D341Med (cell line): Measurements from ENCODE around the gene THBS2.
"Not testable (repeated sequence)": the region's sequence is repeated elsewhere in the genome, so short reads cannot be mapped to it uniquely, and the experiment has no call there.

Source experiments
- DNase-seq: peaks from one replicate; pipeline ENCODE4 v3.0.0; 2012; ENCODE audit warnings: low spot score

The THBS2 gene

GRCh38 chr6:169253337-169254238, at the start of gene THBS2:
TSS of gene THBS2 (minus strand) at chr6:169253846. CDS start at chr6:169250784, 3,062 bp downstream.
- no peak for DNase-seq

DNA sequence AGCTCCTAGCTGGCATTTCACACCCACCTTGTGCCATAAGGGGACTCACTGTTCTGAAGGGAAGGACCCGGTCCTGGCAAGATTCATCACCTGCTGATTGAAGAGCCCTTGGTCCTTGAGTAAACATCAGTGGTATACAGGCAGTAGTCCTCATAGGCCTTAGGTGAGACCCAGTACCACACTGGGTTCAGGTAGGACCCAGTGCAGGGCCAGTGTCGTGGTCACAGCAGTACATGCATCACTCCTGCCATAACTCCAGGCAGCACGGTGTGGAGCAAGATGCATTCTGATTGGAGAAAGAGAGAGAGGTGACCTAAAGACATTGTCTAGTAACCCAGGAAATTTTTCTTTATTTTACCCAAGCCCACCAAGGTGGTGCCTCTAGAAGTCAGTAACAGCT, 49.1 kb upstream of the THBS2 start:
- DNase-seq = no peak

- no peak for DNase-seq
These were observed 48.6 kb upstream of the THBS2 start for GRCh38 chr6:169302255-169302654.

- no peak for DNase-seq
These were observed 47.3 kb upstream of the THBS2 start for GRCh38 chr6:169300916-169301315.

GRCh38 chr6:169298626-169299025, 45.0 kb upstream of the THBS2 start:
- not testable (repeated sequence) for DNase-seq

DNA sequence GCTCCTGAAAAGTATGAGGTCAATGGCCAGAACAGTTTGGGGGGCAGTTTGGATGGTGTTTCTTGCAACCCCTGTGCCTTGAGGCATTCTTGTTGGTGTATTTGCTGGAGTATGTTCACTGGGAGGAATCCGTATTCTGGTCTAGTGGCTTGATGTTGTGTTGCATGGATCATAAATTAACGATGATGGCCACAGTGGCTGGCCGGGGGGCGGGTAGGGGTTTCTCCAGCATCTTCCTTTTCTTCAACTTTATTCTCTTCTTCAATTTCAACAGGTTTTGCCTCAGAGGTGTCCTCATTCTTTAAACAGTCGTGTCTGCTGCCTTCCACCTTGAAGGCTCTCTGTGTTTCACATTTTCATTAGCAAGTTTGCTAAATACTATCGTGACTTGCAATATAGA, 43.0 kb upstream of the THBS2 start:
- DNase-seq = no peak

- DNase-seq = no peak
These were observed 42.5 kb upstream of the THBS2 start for GRCh38 chr6:169296170-169296569.

GRCh38 chr6:169293196-169293595, 39.5 kb upstream of the THBS2 start:
- no peak for DNase-seq

- DNase-seq = no peak
These were observed 38.9 kb upstream of the THBS2 start for GRCh38 chr6:169292338-169293124.

DNA sequence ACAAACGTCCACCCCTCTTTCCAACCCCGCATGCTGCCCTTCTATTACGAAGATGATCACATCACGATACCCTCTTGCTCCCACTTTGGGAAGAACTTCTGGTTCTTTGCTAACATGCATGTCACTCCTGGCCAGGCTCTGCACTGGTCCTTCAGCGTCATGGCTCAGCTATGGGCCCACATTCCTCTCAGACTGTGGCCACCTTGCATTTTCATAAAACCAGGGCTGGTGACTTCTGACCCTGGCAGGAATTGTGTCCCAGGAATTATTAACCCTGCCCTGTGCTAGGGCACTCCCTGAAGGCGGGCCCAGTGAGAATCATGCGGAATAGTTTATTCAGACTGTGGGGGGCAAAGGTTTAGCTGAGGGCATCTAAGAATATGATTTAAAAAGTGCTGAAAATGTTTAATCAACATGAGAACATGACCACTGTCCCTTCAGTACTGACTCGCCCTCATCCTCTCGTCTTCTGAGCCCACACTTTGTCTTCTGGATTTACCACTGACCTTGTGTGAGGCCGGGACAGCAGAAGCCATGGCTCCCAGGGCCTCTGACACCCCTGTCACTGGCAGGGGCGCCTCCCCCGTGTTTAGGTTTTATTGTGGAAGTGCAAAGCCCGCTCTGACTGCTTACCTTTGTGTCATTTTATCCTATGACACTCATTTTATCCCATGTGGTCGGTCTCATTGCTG, 38.1 kb upstream of the THBS2 start:
- DNase-seq = no peak

DNA sequence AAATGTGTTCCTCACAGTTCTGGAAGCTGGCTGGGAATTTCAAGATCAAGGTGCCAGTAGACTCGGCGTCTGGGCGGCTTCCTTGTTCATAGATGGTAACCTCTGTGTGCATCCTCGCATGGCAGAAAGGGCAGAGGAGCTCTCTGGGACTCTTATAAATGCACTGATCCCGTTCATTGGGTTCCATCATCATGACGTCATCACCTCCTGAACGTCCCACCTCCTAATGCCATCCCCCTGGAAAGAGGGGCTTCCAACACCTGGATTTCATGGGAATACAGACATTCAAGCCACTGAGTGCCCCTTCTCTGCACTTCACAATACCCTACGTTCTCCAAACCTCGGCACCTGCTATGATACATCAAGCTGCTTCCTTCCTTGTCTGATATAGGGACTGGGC, 37.5 kb upstream of the THBS2 start:
- DNase-seq = no peak

DNA sequence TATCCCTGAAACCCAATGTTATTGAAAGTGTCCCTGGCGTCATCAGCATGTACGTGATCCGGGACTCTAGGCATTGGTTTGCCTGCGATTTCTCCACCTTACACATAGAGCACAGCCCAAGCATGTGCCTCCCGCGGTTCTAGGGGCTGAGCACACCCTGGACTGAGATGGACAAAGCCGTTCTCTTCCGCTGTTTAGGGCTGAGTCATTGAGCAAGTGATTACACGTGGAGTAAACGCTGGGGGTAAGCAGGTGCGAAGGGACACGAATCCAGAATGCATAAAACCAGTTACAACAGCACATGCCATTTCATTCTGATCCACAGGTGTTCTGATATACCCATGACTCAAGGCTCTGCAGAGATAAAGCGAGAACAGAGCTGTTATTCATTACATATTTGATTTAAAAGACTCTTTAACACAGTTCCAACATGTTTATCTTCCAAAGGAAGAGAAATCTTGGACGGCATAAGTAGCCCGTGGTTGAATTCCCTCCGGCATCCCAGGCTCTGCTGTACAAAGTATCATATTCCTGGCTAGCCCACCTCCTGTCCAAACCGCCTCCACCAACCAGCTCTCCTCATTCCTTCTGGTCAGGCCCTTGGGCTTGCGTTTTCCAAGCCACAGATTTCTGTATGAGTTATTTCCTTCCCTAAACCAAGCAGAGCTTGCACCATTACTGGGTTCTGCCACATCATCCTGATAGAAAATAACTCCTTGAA, 36.1 kb upstream of the THBS2 start:
- DNase-seq = no peak

GRCh38 chr6:169289257-169289618, 35.6 kb upstream of the THBS2 start:
- no peak for DNase-seq

DNA sequence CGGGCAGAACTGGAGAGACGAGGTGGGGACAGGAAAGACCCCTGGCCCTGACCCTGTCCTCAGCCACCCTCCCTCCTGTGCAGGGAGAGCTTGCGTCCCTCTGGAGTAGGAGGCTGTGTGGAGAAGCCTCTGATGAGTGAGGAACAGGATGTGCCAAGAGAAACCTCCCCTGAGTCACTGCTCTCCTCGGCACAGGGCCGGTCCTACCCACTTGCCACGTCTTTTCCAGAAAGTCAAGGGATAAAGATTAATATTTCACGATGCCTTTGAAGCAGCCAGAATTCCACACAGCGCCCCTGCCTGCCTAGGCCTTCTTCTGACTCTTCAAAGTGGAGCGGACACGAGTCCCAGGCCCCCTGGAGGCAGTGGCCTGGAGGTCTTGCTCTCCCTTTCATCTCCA, 34.9 kb upstream of the THBS2 start:
- no peak for DNase-seq

DNA sequence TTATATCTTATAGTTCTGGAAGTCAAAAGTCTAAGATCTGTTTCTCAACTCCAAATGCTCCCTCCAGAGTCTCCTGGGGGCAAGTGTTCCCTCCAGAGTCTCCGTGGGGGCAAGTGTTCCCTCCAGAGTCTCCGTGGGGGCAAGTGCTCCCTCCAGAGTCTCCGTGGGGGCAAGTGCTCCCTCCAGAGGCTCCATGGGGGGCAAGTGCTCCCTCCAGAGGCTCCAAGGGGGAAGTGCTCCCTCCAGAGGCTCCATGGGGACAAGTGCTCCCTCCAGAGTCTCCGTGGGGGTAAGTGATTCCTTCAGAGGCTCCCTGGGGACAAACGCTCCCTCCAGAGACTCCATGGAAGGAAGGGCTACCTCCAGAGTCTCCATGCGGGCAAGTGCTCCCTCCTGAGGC, 34.0 kb upstream of the THBS2 start:
- DNase-seq = no peak

- no peak for DNase-seq
These were observed 33.3 kb upstream of the THBS2 start for GRCh38 chr6:169286961-169287360.

DNA sequence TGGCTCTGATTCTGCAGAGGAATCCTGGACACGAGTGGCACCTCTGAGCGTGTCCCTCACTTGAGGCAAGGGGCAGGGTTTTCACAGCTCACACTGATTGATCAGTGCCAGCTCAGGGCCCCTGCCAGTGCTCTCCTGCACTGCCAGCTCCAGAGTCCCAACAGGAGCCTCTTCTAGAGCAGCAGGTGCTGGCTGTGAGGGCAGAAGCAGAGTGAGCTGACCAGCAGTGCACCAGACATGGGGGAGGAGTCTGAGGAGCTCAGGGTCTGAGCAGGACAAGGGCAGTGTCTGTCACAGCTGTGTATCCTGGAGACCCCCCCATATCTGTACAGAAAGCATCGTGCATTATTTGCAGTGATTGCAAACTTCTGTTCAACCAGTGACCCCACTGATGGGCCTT, 31.5 kb upstream of the THBS2 start:
- DNase-seq = no peak

- DNase-seq = no peak
These were observed 30.3 kb upstream of the THBS2 start for GRCh38 chr6:169283924-169284323.

GRCh38 chr6:169282043-169282442, 28.4 kb upstream of the THBS2 start:
- no peak for DNase-seq

GRCh38 chr6:169277619-169278018, 24.0 kb upstream of the THBS2 start:
- DNase-seq = no peak

DNA sequence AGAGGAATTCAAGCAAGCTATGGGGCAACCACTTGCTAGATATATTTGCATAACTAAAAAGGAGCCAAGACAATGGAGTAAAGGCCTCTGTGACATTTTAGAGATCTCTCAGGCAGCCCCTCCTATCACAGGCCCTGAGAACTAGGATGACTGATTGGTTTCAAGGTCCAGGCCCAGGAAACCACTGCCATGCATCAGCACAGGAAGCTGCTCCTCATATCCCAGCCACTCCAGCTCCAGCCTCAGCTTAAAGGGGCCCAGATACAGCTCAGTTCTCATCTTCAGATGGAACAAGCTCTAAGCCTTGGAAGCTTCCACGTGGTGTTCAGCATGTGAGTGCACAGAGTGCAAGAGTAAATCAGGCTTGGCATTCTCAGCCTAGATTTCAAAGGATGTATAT, 21.1 kb upstream of the THBS2 start:
- DNase-seq = no peak

- no peak for DNase-seq
These were observed 19.9 kb upstream of the THBS2 start for GRCh38 chr6:169273511-169273910.
